ENCODE measurements around the gene ADGRL3.

Gene ADGRL3

GRCh38 chr4:61995717-61996340 lies 795.7 kb downstream of the ADGRL3 start:
- no peaks in the 10 kb centered on the region for H3K9me3 ChIP-seq (ENCODE audit: severe bottlenecking)
- no peaks in the 10 kb centered on the region for H3K27me3 ChIP-seq (ENCODE audit: insufficient read depth, poor library complexity, severe bottlenecking)
- TF ChIP-seq, protein P1, sequence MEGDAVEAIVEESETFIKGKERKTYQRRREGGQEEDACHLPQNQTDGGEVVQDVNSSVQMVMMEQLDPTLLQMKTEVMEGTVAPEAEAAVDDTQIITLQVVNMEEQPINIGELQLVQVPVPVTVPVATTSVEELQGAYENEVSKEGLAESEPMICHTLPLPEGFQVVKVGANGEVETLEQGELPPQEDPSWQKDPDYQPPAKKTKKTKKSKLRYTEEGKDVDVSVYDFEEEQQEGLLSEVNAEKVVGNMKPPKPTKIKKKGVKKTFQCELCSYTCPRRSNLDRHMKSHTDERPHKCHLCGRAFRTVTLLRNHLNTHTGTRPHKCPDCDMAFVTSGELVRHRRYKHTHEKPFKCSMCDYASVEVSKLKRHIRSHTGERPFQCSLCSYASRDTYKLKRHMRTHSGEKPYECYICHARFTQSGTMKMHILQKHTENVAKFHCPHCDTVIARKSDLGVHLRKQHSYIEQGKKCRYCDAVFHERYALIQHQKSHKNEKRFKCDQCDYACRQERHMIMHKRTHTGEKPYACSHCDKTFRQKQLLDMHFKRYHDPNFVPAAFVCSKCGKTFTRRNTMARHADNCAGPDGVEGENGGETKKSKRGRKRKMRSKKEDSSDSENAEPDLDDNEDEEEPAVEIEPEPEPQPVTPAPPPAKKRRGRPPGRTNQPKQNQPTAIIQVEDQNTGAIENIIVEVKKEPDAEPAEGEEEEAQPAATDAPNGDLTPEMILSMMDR (IDR thresholded peaks at IDR 0.05; ENCODE audit: poor library complexity, severe bottlenecking) = no peak
- H3K4me3 ChIP-seq (ENCODE audit: severe bottlenecking) = no peak overlapping the region
- ATAC-seq (ENCODE audit: low read depth) = no peak
- DNase-seq (ENCODE audit: low spot score) = no peak
- no peaks in the 10 kb centered on the region for H3K4me1 ChIP-seq (ENCODE audit: insufficient read depth, poor library complexity, severe bottlenecking)
- no peaks in the 10 kb centered on the region for H3K36me3 ChIP-seq (ENCODE audit: low read depth)
- H3K27ac ChIP-seq (ENCODE audit: poor library complexity, severe bottlenecking) = no peak overlapping the region

DNA sequence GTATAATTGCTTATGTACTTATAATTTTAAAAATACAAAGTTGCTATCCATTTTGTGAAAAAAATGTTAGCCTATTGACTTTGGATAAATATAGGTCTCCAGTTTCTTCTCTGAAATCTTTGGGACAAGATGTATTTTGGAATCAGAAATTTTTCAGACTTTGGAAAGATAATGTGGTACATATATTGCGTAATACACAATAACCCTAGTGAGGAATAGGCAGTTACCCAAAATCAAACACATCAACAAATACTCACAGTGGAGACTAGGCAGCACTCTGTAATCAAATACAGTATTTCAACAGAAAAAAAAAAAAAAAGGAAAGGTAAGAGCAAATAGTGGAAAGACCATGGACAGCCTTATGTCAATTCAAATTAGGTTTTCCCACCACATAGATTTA lies 796.8 kb downstream of the ADGRL3 start:
- Histone ChIP-seq H3K9me3 (ENCODE audit: severe bottlenecking) (no peaks in the 10 kb centered on the region), H3K36me3 (ENCODE audit: low read depth) (no peaks in the 10 kb centered on the region), H3K4me1 (ENCODE audit: insufficient read depth, poor library complexity, severe bottlenecking) (no peaks in the 10 kb centered on the region), H3K27ac (ENCODE audit: poor library complexity, severe bottlenecking) (no peak overlapping the region), H3K4me3 (ENCODE audit: severe bottlenecking) (no peak overlapping the region), H3K27me3 (ENCODE audit: insufficient read depth, poor library complexity, severe bottlenecking) (no peaks in the 10 kb centered on the region)
- TF ChIP-seq, protein P1 (IDR thresholded peaks at IDR 0.05; ENCODE audit: poor library complexity, severe bottlenecking) = no peak
- DNase-seq (ENCODE audit: low spot score) (no peak), ATAC-seq (ENCODE audit: low read depth) (no peak)

GRCh38 chr4:61997831-61998230 lies 797.7 kb downstream of the ADGRL3 start:
- no peaks in the 10 kb centered on the region for H3K9me3 ChIP-seq (ENCODE audit: severe bottlenecking)
- no peak for ATAC-seq (ENCODE audit: low read depth)
- H3K27ac ChIP-seq (ENCODE audit: poor library complexity, severe bottlenecking) = no peak overlapping the region
- no peak for DNase-seq (ENCODE audit: low spot score)
- no peaks in the 10 kb centered on the region for H3K4me1 ChIP-seq (ENCODE audit: insufficient read depth, poor library complexity, severe bottlenecking)
- H3K4me3 ChIP-seq (ENCODE audit: severe bottlenecking) = no peak overlapping the region
- H3K27me3 ChIP-seq (ENCODE audit: insufficient read depth, poor library complexity, severe bottlenecking) = no peaks in the 10 kb centered on the region
- TF ChIP-seq, protein P1 (IDR thresholded peaks at IDR 0.05; ENCODE audit: poor library complexity, severe bottlenecking) = no peak
- H3K36me3 ChIP-seq (ENCODE audit: low read depth) = no peaks in the 10 kb centered on the region

DNA sequence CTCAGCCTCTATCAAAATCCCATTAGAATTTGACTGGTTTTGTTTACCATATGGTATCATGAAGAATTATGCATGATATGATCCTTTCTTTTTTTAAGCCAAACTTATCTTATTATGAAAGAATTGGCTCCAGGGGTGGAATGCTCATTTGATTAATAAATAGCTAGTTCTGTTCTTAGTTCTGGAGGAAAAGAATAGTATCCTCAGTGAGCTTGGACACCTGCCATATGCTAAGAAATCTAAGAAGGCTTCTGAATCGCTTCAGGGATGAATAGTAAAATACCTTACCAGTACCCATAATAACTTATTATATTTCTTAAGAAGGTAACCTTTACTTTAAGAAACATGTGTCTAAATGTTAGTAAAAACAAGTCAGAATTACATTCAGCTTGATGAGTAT lies 803.6 kb downstream of the ADGRL3 start:
- no peaks in the 10 kb centered on the region for H3K4me1 ChIP-seq (ENCODE audit: insufficient read depth, poor library complexity, severe bottlenecking)
- ATAC-seq (ENCODE audit: low read depth) (no peak), DNase-seq (ENCODE audit: low spot score) (no peak)
- H3K27ac ChIP-seq (ENCODE audit: poor library complexity, severe bottlenecking) = no peak overlapping the region
- no peaks in the 10 kb centered on the region for H3K36me3 ChIP-seq (ENCODE audit: low read depth)
- H3K4me3 ChIP-seq (ENCODE audit: severe bottlenecking) = no peak overlapping the region
- TF ChIP-seq, protein P1 (IDR thresholded peaks at IDR 0.05; ENCODE audit: poor library complexity, severe bottlenecking) = no peak
- H3K9me3 ChIP-seq (ENCODE audit: severe bottlenecking) = no peaks in the 10 kb centered on the region
- H3K27me3 ChIP-seq (ENCODE audit: insufficient read depth, poor library complexity, severe bottlenecking) = no peaks in the 10 kb centered on the region

GRCh38 chr4:62004881-62005280 lies 804.8 kb downstream of the ADGRL3 start:
- ATAC-seq (ENCODE audit: low read depth) (no peak), DNase-seq (ENCODE audit: low spot score) (no peak)
- TF ChIP-seq, protein P1 (IDR thresholded peaks at IDR 0.05; ENCODE audit: poor library complexity, severe bottlenecking) = no peak
- H3K27ac ChIP-seq (ENCODE audit: poor library complexity, severe bottlenecking) = no peak overlapping the region
- H3K9me3 ChIP-seq (ENCODE audit: severe bottlenecking) = no peaks in the 10 kb centered on the region
- H3K36me3 ChIP-seq (ENCODE audit: low read depth) = no peaks in the 10 kb centered on the region
- H3K4me3 ChIP-seq (ENCODE audit: severe bottlenecking) = no peak overlapping the region
- no peaks in the 10 kb centered on the region for H3K27me3 ChIP-seq (ENCODE audit: insufficient read depth, poor library complexity, severe bottlenecking)
- H3K4me1 ChIP-seq (ENCODE audit: insufficient read depth, poor library complexity, severe bottlenecking) = no peaks in the 10 kb centered on the region

All from RWPE2 (cell line).